ENCODE measurements around the gene NCR2. TPM values are rescaled to one million over a fixed set of nuclear protein-coding genes. Genes with fewer than 3 reads are reported as not detected.

Gene NCR2
- not detected in 5 replicates for total RNA-seq (2022; extraction: Qiagen RNA extraction)

GRCh38 chr6:41335296-41335695 is at the start of gene NCR2:
Gene NCR2, plus strand, starts transcription at chr6:41335608. Its CDS starts 269 bp downstream, at chr6:41335877.

GRCh38 chr6:41286544-41287346 is 48.7 kb upstream of the NCR2 start, which contains the start of gene TREM1:
Gene TREM1, minus strand, starts transcription at chr6:41286682. Its CDS starts 27 bp downstream, at chr6:41286655.

Other genes starting within 250 kb of the NCR2 start
- not detected in 5 replicates for gene TREML1, start 181.3 kb upstream of the NCR2 start, total RNA-seq (2022; extraction: Qiagen RNA extraction)
- not detected in 5 replicates for gene TREM2, start 172.5 kb upstream of the NCR2 start, total RNA-seq (2022; extraction: Qiagen RNA extraction)
- gene TREML2, start 134.5 kb upstream of the NCR2 start, total RNA-seq (2022; extraction: Qiagen RNA extraction): not detected in 5 replicates
- not detected in 5 replicates for gene TREML4, start 107.3 kb upstream of the NCR2 start, total RNA-seq (2022; extraction: Qiagen RNA extraction)
- gene TREM1, start 48.9 kb upstream of the NCR2 start, total RNA-seq (2022; extraction: Qiagen RNA extraction): 0.13 to 0.50 TPM (median 0.24 TPM) in 5 replicates
- 16.4 to 23.9 TPM (median 23.0 TPM) in 5 replicates for gene FOXP4, start 210.8 kb downstream of the NCR2 start, total RNA-seq (2022; extraction: Qiagen RNA extraction)